Activated CD4-positive, alpha-beta memory T cell treated with anti-CD3 and anti-CD28 coated beads, Interleukin-2, amount 10 ng/mL, durations not matched to agents 7 days and 5 days (primary cell): ENCODE results near the gene C10orf67. TPM values are rescaled to one million over a fixed set of nuclear protein-coding genes. Genes with fewer than 3 reads are reported as not detected.
A peak's percentile ranks its signal among the peaks of the same experiment; 100 is the strongest.
"Not testable (repeated sequence)": the region's sequence is repeated elsewhere in the genome, so short reads cannot be mapped to it uniquely, and the experiment has no call there.

ENCODE experiments used
- CTCF ChIA-PET: fragments of 350-600 bp; sonication (Branson Sonifier 250); formaldehyde crosslinking; loops from one replicate; lab custom pipeline; 2021; ENCODE audit warnings: antibody characterized with exemption, inconsistent platforms; lab: Charles Lee
- POLR2A ChIA-PET: fragments of 350-600 bp; sonication (Branson Sonifier 250); formaldehyde crosslinking; loops from one replicate; lab custom pipeline; 2021; ENCODE audit warnings: antibody characterized with exemption; lab: Charles Lee
- DNase-seq: peaks from one replicate; pipeline ENCODE4 v3.0.0-alpha.2; 2020
- H3K27ac Mint-ChIP-seq: one replicate; pipeline ENCODE4 v1.8.0; 2021; ENCODE audit warnings: mild to moderate bottlenecking, mixed read lengths
- H3K27me3 Mint-ChIP-seq: one replicate; pipeline ENCODE4 v1.8.0; 2021; ENCODE audit warnings: mixed read lengths
- H3K36me3 Mint-ChIP-seq: one replicate; pipeline ENCODE4 v1.8.0; 2021; ENCODE audit warnings: low read depth, mixed read lengths
- H3K4me1 Mint-ChIP-seq: one replicate; pipeline ENCODE4 v1.8.0; 2021; ENCODE audit warnings: mixed read lengths
- H3K4me3 Mint-ChIP-seq: one replicate; pipeline ENCODE4 v1.8.0; 2021; ENCODE audit warnings: mild to moderate bottlenecking, mixed read lengths
- H3K9me3 Mint-ChIP-seq: one replicate; pipeline ENCODE4 v1.8.0; 2021; ENCODE audit warnings: mixed read lengths
- total RNA-seq, 2 experiments: library from RNA; stranded (reverse); gene quantifications; one replicate each; pipeline ENCODE4 v1.2.3, GENCODE V29; 2021

C10orf67 gene
- total RNA-seq = not detected

GRCh38 chr10:23344241-23344841 lies at the start of gene C10orf67:
TSS of gene C10orf67 (minus strand) at chr10:23344797. CDS start at chr10:23344774, 23 bp downstream.
- peaks cover 34% of the 10 kb centered on the region for H3K4me1 Mint-ChIP-seq
- no peaks in the 10 kb centered on the region for H3K36me3 Mint-ChIP-seq
- ChIA-PET CTCF (no interaction called here), POLR2A (interaction anchor here (1.2 to 1.5 kb wide), 2 partner anchors 18 to 96 kb away, joined by 5 read pairs; no protein-coding TSS in a partner anchor)
- H3K27ac Mint-ChIP-seq = no peak within 1 kb of the TSS
- H3K4me3 Mint-ChIP-seq = peak within 1 kb of the TSS; percentile 81
- no peaks in the 10 kb centered on the region for H3K9me3 Mint-ChIP-seq
- no peak for DNase-seq
- peaks cover 5% of the 10 kb centered on the region for H3K27me3 Mint-ChIP-seq

GRCh38 chr10:23391821-23392220 lies 47.2 kb upstream of the C10orf67 start:
- H3K27me3 Mint-ChIP-seq = no peaks in the 10 kb centered on the region
- ChIA-PET POLR2A (interaction anchor here (0.8 to 1.2 kb wide), 2 partner anchors 9 to 24 kb away, joined by 3 to 5 read pairs; no protein-coding TSS in a partner anchor), CTCF (no interaction called here)
- H3K9me3 Mint-ChIP-seq = peaks cover 3% of the 10 kb centered on the region
- DNase-seq = no peak
- H3K27ac Mint-ChIP-seq = no peak overlapping the region
- H3K4me3 Mint-ChIP-seq = no peak overlapping the region
- H3K4me1 Mint-ChIP-seq = peaks cover 6% of the 10 kb centered on the region
- H3K36me3 Mint-ChIP-seq = no peaks in the 10 kb centered on the region

- no peaks in the 10 kb centered on the region for H3K27me3 Mint-ChIP-seq
- H3K36me3 Mint-ChIP-seq = no peaks in the 10 kb centered on the region
- ChIA-PET CTCF (no interaction called here), POLR2A (interaction anchor here (1.2 kb wide), 1 partner anchor 23 kb away, joined by 3 read pairs; no protein-coding TSS in a partner anchor)
- H3K9me3 Mint-ChIP-seq = peaks cover 3% of the 10 kb centered on the region
- H3K27ac Mint-ChIP-seq = no peak overlapping the region
- no peak for DNase-seq
- no peak overlapping the region for H3K4me3 Mint-ChIP-seq
- H3K4me1 Mint-ChIP-seq = peaks cover 6% of the 10 kb centered on the region
Measured at GRCh38 chr10:23390809-23391208, 46.2 kb upstream of the C10orf67 start.

DNA sequence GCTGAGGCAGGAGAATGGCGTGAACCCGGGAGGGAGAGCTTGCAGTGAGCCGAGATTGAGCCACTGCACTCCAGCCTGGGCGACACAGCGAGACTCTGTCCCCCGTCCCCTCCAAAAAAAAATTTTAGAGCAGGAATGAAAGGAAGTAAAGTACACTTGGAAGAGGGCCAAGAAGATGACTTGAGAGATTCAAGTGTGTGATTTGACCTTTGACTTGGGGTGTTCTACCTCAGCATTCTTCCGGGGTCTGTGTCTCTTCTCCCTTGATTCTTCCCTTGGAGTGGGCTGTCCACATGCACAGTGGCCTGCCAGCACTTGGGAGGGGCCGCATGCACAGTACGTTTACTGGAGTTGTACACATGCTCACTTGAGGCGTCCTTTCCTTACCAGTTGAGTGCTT lies 45.8 kb upstream of the C10orf67 start:
- DNase-seq, H3K27ac Mint-ChIP-seq, H3K4me1 Mint-ChIP-seq, H3K4me3 Mint-ChIP-seq, POLR2A ChIA-PET, H3K9me3 Mint-ChIP-seq, H3K36me3 Mint-ChIP-seq, H3K27me3 Mint-ChIP-seq, CTCF ChIA-PET: not testable (repeated sequence)

DNA sequence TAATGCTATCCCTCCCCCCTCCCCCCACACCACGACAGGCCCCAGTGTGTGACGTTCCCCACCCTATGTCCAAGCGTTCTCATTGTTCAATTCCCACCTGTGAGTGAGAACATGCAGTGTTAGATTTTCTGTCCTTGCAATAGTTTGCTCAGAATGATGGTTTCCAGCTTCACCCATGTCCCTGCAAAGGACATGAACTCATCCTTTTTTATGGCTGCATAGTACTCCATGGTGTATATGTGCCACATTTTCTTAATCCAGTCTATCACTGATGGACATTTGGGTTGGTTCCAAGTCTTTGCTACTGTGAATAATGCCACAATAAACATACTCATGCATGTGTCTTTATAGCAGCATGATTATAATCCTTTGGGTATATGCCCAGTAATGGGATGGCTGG lies 42.9 kb upstream of the C10orf67 start:
- H3K36me3 Mint-ChIP-seq, POLR2A ChIA-PET, H3K27me3 Mint-ChIP-seq, DNase-seq, H3K27ac Mint-ChIP-seq, CTCF ChIA-PET, H3K4me3 Mint-ChIP-seq, H3K4me1 Mint-ChIP-seq, H3K9me3 Mint-ChIP-seq: not testable (repeated sequence)

GRCh38 chr10:23386052-23386451 lies 41.5 kb upstream of the C10orf67 start:
- no peak overlapping the region for H3K4me3 Mint-ChIP-seq
- H3K36me3 Mint-ChIP-seq = no peaks in the 10 kb centered on the region
- H3K4me1 Mint-ChIP-seq = no peaks in the 10 kb centered on the region
- H3K9me3 Mint-ChIP-seq = peaks cover 3% of the 10 kb centered on the region
- CTCF ChIA-PET = no interaction called here
- no peak overlapping the region for H3K27ac Mint-ChIP-seq
- no peaks in the 10 kb centered on the region for H3K27me3 Mint-ChIP-seq
- POLR2A ChIA-PET = no interaction called here
- no peak for DNase-seq

- H3K27me3 Mint-ChIP-seq = no peaks in the 10 kb centered on the region
- POLR2A ChIA-PET = no interaction called here
Measured at GRCh38 chr10:23384364-23384763, 39.8 kb upstream of the C10orf67 start.

DNA sequence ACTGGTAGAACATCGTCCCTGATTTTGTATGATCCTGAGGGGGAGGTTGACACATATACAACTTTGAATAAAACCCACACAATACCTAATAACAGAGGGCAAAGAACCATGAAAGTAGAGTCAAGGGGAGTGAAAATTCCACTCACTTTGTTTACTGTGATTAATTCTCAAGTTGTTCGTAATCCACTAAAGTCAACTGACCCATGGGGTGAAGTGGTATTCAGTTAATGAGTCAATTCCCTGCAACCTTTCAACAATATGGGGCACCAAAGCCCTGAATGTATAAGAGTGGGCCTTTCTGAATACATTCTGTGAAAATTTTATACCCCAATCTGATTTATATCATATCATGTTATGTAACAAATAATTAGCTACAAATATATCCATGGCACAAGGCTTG lies 39.0 kb upstream of the C10orf67 start:
- no peak for DNase-seq
- no peak overlapping the region for H3K4me3 Mint-ChIP-seq
- peaks cover 3% of the 10 kb centered on the region for H3K9me3 Mint-ChIP-seq
- H3K27me3 Mint-ChIP-seq = no peaks in the 10 kb centered on the region
- no peak overlapping the region for H3K27ac Mint-ChIP-seq
- ChIA-PET POLR2A (no interaction called here), CTCF (no interaction called here)
- no peaks in the 10 kb centered on the region for H3K4me1 Mint-ChIP-seq
- H3K36me3 Mint-ChIP-seq = no peaks in the 10 kb centered on the region

More at GRCh38 chr10:23384364-23384763, 39.8 kb upstream of the C10orf67 start:
- Mint-ChIP-seq H3K9me3 (peaks cover 3% of the 10 kb centered on the region), H3K4me3 (no peak overlapping the region), H3K4me1 (no peaks in the 10 kb centered on the region), H3K27ac (no peak overlapping the region), H3K36me3 (no peaks in the 10 kb centered on the region)
- DNase-seq = no peak
- CTCF ChIA-PET = no interaction called here

GRCh38 chr10:23381298-23382040 lies 36.9 kb upstream of the C10orf67 start:
- DNase-seq = no peak
- Mint-ChIP-seq H3K36me3 (no peaks in the 10 kb centered on the region), H3K4me1 (no peaks in the 10 kb centered on the region), H3K9me3 (no peaks in the 10 kb centered on the region), H3K27ac (no peak overlapping the region), H3K4me3 (no peak overlapping the region), H3K27me3 (no peaks in the 10 kb centered on the region)
- ChIA-PET POLR2A (no interaction called here), CTCF (no interaction called here)

GRCh38 chr10:23379686-23380085 lies 35.1 kb upstream of the C10orf67 start:
- no peaks in the 10 kb centered on the region for H3K4me1 Mint-ChIP-seq
- no peak overlapping the region for H3K27ac Mint-ChIP-seq
- DNase-seq = no peak
- ChIA-PET CTCF (no interaction called here), POLR2A (no interaction called here)
- H3K27me3 Mint-ChIP-seq = no peaks in the 10 kb centered on the region
- H3K36me3 Mint-ChIP-seq = no peaks in the 10 kb centered on the region
- no peak overlapping the region for H3K4me3 Mint-ChIP-seq
- no peaks in the 10 kb centered on the region for H3K9me3 Mint-ChIP-seq

- no peak for DNase-seq
Measured at GRCh38 chr10:23376229-23376655, 31.6 kb upstream of the C10orf67 start.

GRCh38 chr10:23375366-23375765 lies 30.8 kb upstream of the C10orf67 start:
- ChIA-PET POLR2A (interaction anchor here (0.9 to 1.0 kb wide), 2 partner anchors 63 to 65 kb away, joined by 3 read pairs; partner anchors contain the start of gene OTUD1), CTCF (no interaction called here)
- peaks cover 4% of the 10 kb centered on the region for H3K9me3 Mint-ChIP-seq
- H3K36me3 Mint-ChIP-seq = peaks cover 6% of the 10 kb centered on the region
- peaks cover 13% of the 10 kb centered on the region for H3K4me1 Mint-ChIP-seq
- H3K27me3 Mint-ChIP-seq = no peaks in the 10 kb centered on the region
- DNase-seq = no peak
- no peak overlapping the region for H3K4me3 Mint-ChIP-seq
- H3K27ac Mint-ChIP-seq = no peak overlapping the region

More at GRCh38 chr10:23376229-23376655, 31.6 kb upstream of the C10orf67 start:
- ChIA-PET POLR2A (interaction anchor here (2.0 kb wide), 1 partner anchor 8 kb away, joined by 4 read pairs; no protein-coding TSS in a partner anchor), CTCF (no interaction called here)
- H3K27ac Mint-ChIP-seq = no peak overlapping the region
- peaks cover 4% of the 10 kb centered on the region for H3K9me3 Mint-ChIP-seq
- peaks cover 5% of the 10 kb centered on the region for H3K36me3 Mint-ChIP-seq
- no peak overlapping the region for H3K4me3 Mint-ChIP-seq
- no peaks in the 10 kb centered on the region for H3K27me3 Mint-ChIP-seq
- H3K4me1 Mint-ChIP-seq = peaks cover 9% of the 10 kb centered on the region

- no peak for DNase-seq
- CTCF ChIA-PET = no interaction called here
- Mint-ChIP-seq H3K4me3 (no peak overlapping the region), H3K4me1 (peaks cover 33% of the 10 kb centered on the region), H3K27me3 (no peaks in the 10 kb centered on the region), H3K27ac (no peak overlapping the region), H3K36me3 (peaks cover 10% of the 10 kb centered on the region), H3K9me3 (peaks cover 4% of the 10 kb centered on the region)
- POLR2A ChIA-PET = no interaction called here
Measured at GRCh38 chr10:23373156-23373555, 28.6 kb upstream of the C10orf67 start.
